HG02870 (cell line): ENCODE measurements around the gene PLPP7.
"Not testable (repeated sequence)": the region's sequence is repeated elsewhere in the genome, so short reads cannot be mapped to it uniquely, and the experiment has no call there.

Experiments
- ATAC-seq: cut with Tn5 transposase; IDR thresholded peaks from one replicate; pipeline ENCODE4 v1.9.1; 2021; ENCODE audit warnings: mild to moderate bottlenecking, moderate library complexity; ENCODE audit not compliant: unreplicated experiment

The PLPP7 gene

GRCh38 chr9:131324736-131325679 is 35.5 kb downstream of the PLPP7 start:
- no peak for ATAC-seq

DNA sequence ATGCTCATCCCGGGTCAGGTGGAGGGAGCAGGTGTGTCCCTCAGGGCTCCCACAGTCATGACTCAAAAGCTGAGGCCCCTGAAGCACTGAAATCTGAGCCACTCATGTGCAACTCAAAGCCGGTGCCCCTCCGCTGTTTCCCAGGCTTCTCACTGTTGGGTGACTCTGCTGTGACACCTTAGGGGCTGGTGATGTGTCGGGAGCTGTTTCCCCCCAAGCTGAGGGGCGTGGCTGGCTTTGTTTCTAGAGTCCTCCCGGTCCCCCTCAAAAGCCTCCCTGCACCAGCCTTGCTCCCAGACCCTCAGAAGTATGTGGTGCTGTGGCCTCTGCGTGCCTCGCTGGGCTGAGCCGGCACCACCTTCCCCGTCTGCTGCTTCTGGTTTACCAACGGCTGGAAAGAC is 39.7 kb downstream of the PLPP7 start:
- no peak for ATAC-seq

- no peak for ATAC-seq
Measured at GRCh38 chr9:131330814-131331600, 41.5 kb downstream of the PLPP7 start.

- not testable (repeated sequence) for ATAC-seq
Measured at GRCh38 chr9:131331996-131332395, 42.5 kb downstream of the PLPP7 start.

GRCh38 chr9:131333771-131334628 is 44.5 kb downstream of the PLPP7 start:
- no peak for ATAC-seq

GRCh38 chr9:131334629-131335367 is 45.3 kb downstream of the PLPP7 start:
- no peak for ATAC-seq

GRCh38 chr9:131335368-131335755 is 45.8 kb downstream of the PLPP7 start:
- no peak for ATAC-seq

GRCh38 chr9:131337131-131337848 is 47.8 kb downstream of the PLPP7 start:
- no peak for ATAC-seq

- ATAC-seq: not testable (repeated sequence)
Measured at GRCh38 chr9:131339212-131339611, 49.7 kb downstream of the PLPP7 start.

GRCh38 chr9:131344931-131345535 is 55.5 kb downstream of the PLPP7 start:
- ATAC-seq: not testable (repeated sequence)

DNA sequence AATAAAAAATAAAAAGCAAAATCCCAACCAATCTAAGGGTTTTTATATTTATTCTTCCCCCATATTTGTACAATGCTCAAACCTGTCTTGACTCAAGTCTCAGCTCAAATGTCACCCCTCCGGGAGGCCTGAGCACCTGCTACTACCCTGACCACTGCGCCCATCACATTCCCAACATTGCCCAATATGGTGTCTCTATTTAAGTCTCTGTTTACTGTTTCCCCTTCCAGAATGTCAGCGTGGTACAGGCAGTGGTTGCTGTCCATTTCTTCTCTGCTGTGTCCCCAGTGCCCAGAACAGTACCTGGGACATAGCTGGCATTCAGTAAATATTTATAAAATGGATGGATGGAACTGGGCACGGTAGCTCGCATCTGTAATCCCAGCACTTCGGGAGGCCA is 57.0 kb downstream of the PLPP7 start:
- no peak for ATAC-seq

DNA sequence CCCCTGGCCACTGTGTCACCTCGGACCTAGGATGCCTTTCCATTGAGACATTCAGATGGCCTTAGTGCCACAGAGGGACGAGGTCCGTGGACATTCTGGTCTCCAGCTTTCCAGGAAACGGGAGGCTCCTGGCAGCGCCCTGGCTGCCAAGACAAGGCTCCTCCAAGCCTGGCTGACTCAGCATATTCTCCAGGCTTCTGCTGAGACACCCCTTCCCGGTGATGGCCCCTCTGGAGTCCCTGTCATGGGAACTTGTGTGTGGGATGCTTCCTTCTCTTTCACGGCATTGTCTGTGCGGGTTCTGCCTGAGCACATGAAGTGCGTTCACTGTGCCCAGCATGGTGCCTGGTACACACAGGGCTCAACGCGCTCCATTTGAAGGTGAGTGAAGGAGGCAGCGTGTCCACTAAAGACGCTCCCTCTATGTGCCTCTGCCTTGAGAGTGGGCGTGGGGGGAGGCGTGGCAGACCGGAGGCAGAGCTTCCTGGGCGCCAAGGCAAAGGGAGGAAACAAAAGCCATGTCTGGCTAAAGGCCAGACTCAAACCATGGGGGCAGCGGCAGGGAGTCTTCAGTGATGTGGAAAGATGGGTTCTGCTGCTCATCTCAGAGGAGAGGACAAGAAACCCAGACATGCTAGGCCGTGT is 58.0 kb downstream of the PLPP7 start:
- no peak for ATAC-seq

GRCh38 chr9:131348631-131349521 is 59.4 kb downstream of the PLPP7 start:
- ATAC-seq: no peak

- no peak for ATAC-seq
Measured at GRCh38 chr9:131349522-131349880, 60.0 kb downstream of the PLPP7 start.

GRCh38 chr9:131349881-131350563 is 60.5 kb downstream of the PLPP7 start:
- ATAC-seq: no peak

DNA sequence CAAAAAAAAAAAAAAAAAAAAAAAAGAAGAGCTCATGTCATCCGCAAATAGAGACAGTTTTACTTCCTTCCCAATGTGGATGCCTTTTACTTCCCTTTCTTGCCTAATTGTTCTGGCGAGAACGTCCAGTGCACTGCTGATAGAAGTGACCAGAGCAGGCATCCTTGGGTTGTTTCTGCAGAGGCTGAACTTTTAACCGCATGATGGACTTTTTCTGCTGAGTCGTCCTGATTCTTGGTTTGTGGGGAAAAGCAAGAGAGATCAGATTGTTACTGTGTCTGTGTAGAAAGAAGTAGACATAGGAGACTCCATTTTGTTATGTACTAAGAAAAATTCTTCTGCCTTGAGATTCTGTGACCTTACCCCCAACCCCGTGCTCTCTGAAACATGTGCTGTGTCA is 67.0 kb downstream of the PLPP7 start:
- ATAC-seq: not testable (repeated sequence)

DNA sequence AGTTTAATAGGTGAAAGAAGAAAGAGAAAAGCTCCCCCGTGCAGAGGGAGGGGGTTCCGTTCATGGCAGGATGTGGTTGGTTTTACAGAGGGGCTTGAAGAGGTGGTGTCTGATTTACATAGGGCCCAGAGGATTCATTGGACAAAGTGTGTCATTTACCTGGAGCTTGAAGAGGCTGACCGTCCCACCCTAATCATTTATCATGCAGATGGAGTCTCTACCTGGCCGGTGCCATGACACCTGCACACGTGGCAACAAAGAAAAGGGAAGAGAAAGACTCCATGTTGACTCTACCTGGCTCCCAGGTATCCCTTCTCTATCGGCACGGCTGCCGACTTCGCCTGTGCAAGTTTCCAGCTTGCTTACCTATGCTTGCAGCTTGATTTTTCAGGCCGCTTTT is 69.0 kb downstream of the PLPP7 start:
- no peak for ATAC-seq
